8988T (cell line): ENCODE data around the gene CRP.
"Not testable (repeated sequence)": the region's sequence is repeated elsewhere in the genome, so short reads cannot be mapped to it uniquely, and the experiment has no call there.

Experiments
- DNase-seq: peaks from one replicate; pipeline ENCODE4 v3.0.0; 2011

CRP gene

GRCh38 chr1:159714529-159714928 lies at the start of gene CRP:
TSS of gene CRP (minus strand) at chr1:159714589. CDS start at chr1:159714485, 104 bp downstream.
- no peak for DNase-seq

- DNase-seq, result no peak
Measured at GRCh38 chr1:159763686-159764085, 49.3 kb upstream of the CRP start.

GRCh38 chr1:159756397-159756796 lies 42.0 kb upstream of the CRP start:
- DNase-seq, result no peak

GRCh38 chr1:159755451-159756007 lies 41.1 kb upstream of the CRP start:
- no peak for DNase-seq

GRCh38 chr1:159753386-159753785 lies 39.0 kb upstream of the CRP start:
- DNase-seq, result no peak

GRCh38 chr1:159752135-159752580 lies 37.8 kb upstream of the CRP start:
- DNase-seq, result no peak

- DNase-seq, result no peak
Measured at GRCh38 chr1:159751031-159751430, 36.6 kb upstream of the CRP start.

GRCh38 chr1:159750621-159751020 lies 36.2 kb upstream of the CRP start:
- DNase-seq, result no peak

GRCh38 chr1:159749630-159750029 lies 35.2 kb upstream of the CRP start:
- DNase-seq, result no peak

GRCh38 chr1:159748370-159748769 lies 34.0 kb upstream of the CRP start:
- no peak for DNase-seq

- DNase-seq, result no peak
Measured at GRCh38 chr1:159746666-159747065, 32.3 kb upstream of the CRP start.

- no peak for DNase-seq
Measured at GRCh38 chr1:159743651-159744410, 29.4 kb upstream of the CRP start.

- no peak for DNase-seq
Measured at GRCh38 chr1:159737238-159737916, 23.0 kb upstream of the CRP start.

- not testable (repeated sequence) for DNase-seq
Measured at GRCh38 chr1:159723188-159723587, 8.8 kb upstream of the CRP start.

- DNase-seq, result no peak
Measured at GRCh38 chr1:159719990-159720389, 5.6 kb upstream of the CRP start.

- DNase-seq, result no peak
Measured at GRCh38 chr1:159715855-159716254, 1.5 kb upstream of the CRP start.

- DNase-seq, result no peak
Measured at GRCh38 chr1:159712080-159712479, 2.3 kb downstream of the CRP start.

- DNase-seq, result no peak
Measured at GRCh38 chr1:159707472-159708260, 6.7 kb downstream of the CRP start.

- no peak for DNase-seq
Measured at GRCh38 chr1:159705904-159706256, 8.5 kb downstream of the CRP start.

- no peak for DNase-seq
Measured at GRCh38 chr1:159705251-159705903, 9.0 kb downstream of the CRP start.

- DNase-seq, result no peak
Measured at GRCh38 chr1:159704481-159704880, 9.9 kb downstream of the CRP start.

- no peak for DNase-seq
Measured at GRCh38 chr1:159700312-159700711, 14.1 kb downstream of the CRP start.

- DNase-seq, result no peak
Measured at GRCh38 chr1:159699653-159700052, 14.7 kb downstream of the CRP start.
